B cell (primary cell): ENCODE data around the gene HBB. TPM values are rescaled to one million over a fixed set of nuclear protein-coding genes. Genes with fewer than 3 reads are reported as not detected.

Experiments
- ATAC-seq: fragments of 200-7000 bp; cut with Tn5 transposase; one replicate; pipeline ENCODE4 v1.10.0; 2021; ENCODE audit warnings: low read depth, mild to moderate bottlenecking, moderate number of reproducible peaks, moderate library complexity
- CTCF ChIA-PET: fragments of 350-600 bp; sonication (Branson Sonifier 250); formaldehyde crosslinking; loops from one replicate; lab custom pipeline; 2021; ENCODE audit warnings: antibody characterized with exemption, inconsistent platforms; lab: Charles Lee
- POLR2A ChIA-PET: fragments of 350-600 bp; sonication (Branson Sonifier 250); formaldehyde crosslinking; loops from one replicate; lab custom pipeline; 2021; ENCODE audit warnings: antibody characterized with exemption; lab: Charles Lee
- DNase-seq: peaks from one replicate; pipeline ENCODE4 v3.0.0; 2013
- H2AFZ ChIP-seq: 2 replicates; pipeline ENCODE4 v1.6.1; 2012; ENCODE audit warnings: mild to moderate bottlenecking, low read depth, low read length; ENCODE audit not compliant: insufficient read depth, poor library complexity, severe bottlenecking
- H3K27ac ChIP-seq, 2 donors: 1 replicate in 1 of 2; 2 replicates in 1 of 2; pipeline ENCODE4 v1.5.1; 2012 to 2013; ENCODE audit warnings: low read length in 2 of 2, mild to moderate bottlenecking in 2 of 2, moderate library complexity in 1 of 2
- H3K27me3 ChIP-seq, 4 experiments: fragments of 200-600 bp in 1 of 4; sonication (generic) in 1 of 4; replicated peaks in 1 of 4; 1 replicate in 2 of 4; 2 replicates in 2 of 4; pipeline versions ENCODE4 v1.6.1 to v1.7.0; 2013 to 2016; ENCODE audit warnings: low read length in 3 of 4, mild to moderate bottlenecking in 2 of 4, mixed read lengths in 1 of 4, moderate library complexity in 1 of 4; ENCODE audit not compliant: insufficient read depth in 4 of 4, control insufficient read depth in 3 of 4; ENCODE audit errors: control extremely low read depth in 1 of 4
- H3K36me3 ChIP-seq, 2 experiments: replicated peaks in 1 of 2; 1 replicate in 1 of 2; 2 replicates in 1 of 2; pipeline versions ENCODE4 v1.6.1 to v1.7.1; 2013; ENCODE audit warnings: low read length in 1 of 2; ENCODE audit not compliant: insufficient read depth in 2 of 2, control insufficient read depth in 1 of 2; ENCODE audit errors: control extremely low read depth in 1 of 2, extremely low read depth in 1 of 2
- H3K4me1 ChIP-seq, 2 donors: fragments of 200-600 bp in 1 of 2; sonication (generic) in 1 of 2; 1 replicate in 1 of 2; 2 replicates in 1 of 2; pipeline versions ENCODE4 v1.5.1 to v1.6.1; 2013 to 2017; ENCODE audit warnings: low read length in 2 of 2; ENCODE audit not compliant: control insufficient read depth in 2 of 2, insufficient read depth in 2 of 2
- H3K4me2 ChIP-seq: replicated peaks from 2 replicates; pipeline ENCODE3; 2012; ENCODE audit warnings: mild to moderate bottlenecking, low read depth, low read length; ENCODE audit not compliant: poor library complexity, severe bottlenecking
- H3K4me3 ChIP-seq, 5 experiments: fragments of 200-600 bp in 1 of 5; sonication (generic) in 1 of 5; 1 replicate in 3 of 5; 2 replicates in 2 of 5; pipeline versions ENCODE4 v1.5.1 to v1.7.0; 2011 to 2016; ENCODE audit warnings: low read length in 4 of 5, mild to moderate bottlenecking in 4 of 5, low read depth in 2 of 5, control low read depth in 1 of 5, moderate library complexity in 1 of 5; ENCODE audit not compliant: insufficient read depth in 1 of 5; ENCODE audit errors: control extremely low read depth in 1 of 5, extremely low read depth in 1 of 5
- H3K79me2 ChIP-seq: fragments of 200-600 bp; sonication (generic); one replicate; pipeline ENCODE4 v1.6.0; 2016; ENCODE audit warnings: low read length; ENCODE audit not compliant: control insufficient read depth, insufficient read depth
- H3K9ac ChIP-seq: fragments of 200-600 bp; sonication (generic); 2 replicates; pipeline ENCODE4 v1.6.1; 2017; ENCODE audit warnings: mild to moderate bottlenecking, low read length, moderate library complexity
- H3K9me3 ChIP-seq, 3 donors: one replicate each; pipeline versions ENCODE4 v1.6.1 to v1.7.1; 2013; ENCODE audit warnings: low read length in 2 of 3; ENCODE audit not compliant: control insufficient read depth in 2 of 3, insufficient read depth in 1 of 3; ENCODE audit errors: control extremely low read depth in 1 of 3
- H4K20me1 ChIP-seq: 2 replicates; pipeline ENCODE4 v1.6.0; 2012; ENCODE audit warnings: mild to moderate bottlenecking, low read length; ENCODE audit not compliant: insufficient read depth, control insufficient read depth, poor library complexity, severe bottlenecking
- H3K27ac Mint-ChIP-seq: one replicate; pipeline ENCODE4 v1.8.0; 2021; ENCODE audit warnings: mixed read lengths
- H3K27me3 Mint-ChIP-seq: one replicate; pipeline ENCODE4 v1.8.0; 2021; ENCODE audit warnings: mixed read lengths
- H3K4me1 Mint-ChIP-seq: one replicate; pipeline ENCODE4 v1.8.0; 2021; ENCODE audit warnings: mixed read lengths
- H3K4me3 Mint-ChIP-seq: one replicate; pipeline ENCODE4 v1.8.0; 2021; ENCODE audit warnings: mixed read lengths
- H3K9me3 Mint-ChIP-seq: one replicate; pipeline ENCODE4 v1.8.0; 2022; ENCODE audit warnings: mixed read lengths; ENCODE audit not compliant: insufficient read depth
- CTCF ChIP-seq: fragments of 200-600 bp; IDR thresholded peaks from one replicate; pipeline ENCODE4 v1.8.0; 2022; ENCODE audit warnings: antibody characterized with exemption, mild to moderate bottlenecking
- EZH2 ChIP-seq: IDR thresholded peaks from 2 replicates; pipeline ENCODE4 v1.6.1; 2012; ENCODE audit warnings: borderline replicate concordance, low read depth, mild to moderate bottlenecking, moderate library complexity, low read length; ENCODE audit not compliant: insufficient read depth, poor library complexity, severe bottlenecking
- WGBS: methylation state at CpG from one replicate; pipeline ENCODE4 v1.1.5; 2013; ENCODE audit warnings: missing lambda C conversion rate; ENCODE audit not compliant: insufficient coverage; 5-methylcytosine and 5-hydroxymethylcytosine counted together
- intact Hi-C: fragments of 100-400 bp; cut with micrococcal nuclease; formaldehyde crosslinking; loops from one replicate; pipeline ENCODE4 v1.10.0; 2022
- polyA plus RNA-seq: library from polyadenylated mRNA; depleted of rRNA; stranded (reverse); fragments of >200 nt; gene quantifications from 2 replicates; pipeline ENCODE4 v1.2.3, GENCODE V29; 2012
- total RNA-seq, 2 donors: library from RNA; stranded (reverse); fragments of 120-200 nt in 1 of 2; gene quantifications; 1 replicate in 1 of 2; 2 replicates in 1 of 2; pipeline versions ENCODE4 v1.2.3 to v1.2.4, GENCODE V29; 2013 to 2022

Gene HBB
- total and polyA plus RNA-seq, 2 donors (not counting 1 experiment from before 2014, with no cell fraction given): 69.7 to 385 TPM

GRCh38 chr11:5240056-5240455 lies 13.2 kb upstream of the HBB start:
- ATAC-seq: no peak
- DNase-seq: no peak
- Histone ChIP-seq H2AFZ (no peak overlapping the region), H3K4me3 (no peak overlapping the region), H3K4me1 (no peaks in the 10 kb centered on the region), H3K36me3 (no peaks in the 10 kb centered on the region), H3K79me2 (no peaks in the 10 kb centered on the region), H3K27me3 (no peaks in the 10 kb centered on the region), H4K20me1 (no peaks in the 10 kb centered on the region), H3K9me3 (no peaks in the 10 kb centered on the region), H3K4me2 (no peak overlapping the region), H3K9ac (no peak overlapping the region), H3K27ac (no peak overlapping the region)
- H3K4me1 Mint-ChIP-seq: no peaks in the 10 kb centered on the region
- TF ChIP-seq CTCF (no peak), EZH2 (no peak)
- POLR2A ChIA-PET: no interaction called here
- H3K4me3 Mint-ChIP-seq: no peak overlapping the region
- peaks cover 14% of the 10 kb centered on the region for H3K27me3 Mint-ChIP-seq
- 100% methylated on average over 1 of the region's 1 CpG for WGBS
- H3K9me3 Mint-ChIP-seq: no peaks in the 10 kb centered on the region
- intact Hi-C loops: no loop called here
- H3K27ac Mint-ChIP-seq: no peak overlapping the region
- CTCF ChIA-PET: no interaction called here

DNA sequence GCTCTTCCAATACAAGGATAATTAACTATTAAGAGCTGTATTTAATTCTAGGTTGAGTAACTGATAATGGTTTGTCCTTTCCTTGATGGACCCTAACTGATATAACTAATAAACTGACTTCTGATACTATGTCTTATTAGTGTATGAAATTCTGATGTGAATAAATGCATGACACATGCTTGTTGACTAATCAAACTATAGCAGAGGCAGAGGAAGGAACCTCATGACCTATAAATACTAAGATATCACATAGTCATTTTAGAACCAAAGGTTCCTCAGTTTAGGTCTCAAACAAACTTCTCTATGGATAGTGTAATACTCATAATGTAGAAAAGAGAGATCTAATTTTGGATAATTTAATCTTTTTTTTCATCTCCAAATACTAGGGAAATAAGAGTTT lies 12.2 kb upstream of the HBB start:
- Histone ChIP-seq H3K9me3 (no peaks in the 10 kb centered on the region), H3K79me2 (no peaks in the 10 kb centered on the region), H3K4me3 (no peak overlapping the region), H3K27ac (no peak overlapping the region), H3K36me3 (no peaks in the 10 kb centered on the region), H3K4me1 (no peaks in the 10 kb centered on the region), H4K20me1 (no peaks in the 10 kb centered on the region), H3K27me3 (no peaks in the 10 kb centered on the region), H2AFZ (no peak overlapping the region), H3K4me2 (no peak overlapping the region), H3K9ac (no peak overlapping the region)
- no peak for DNase-seq
- Mint-ChIP-seq H3K4me1 (peaks cover 6% of the 10 kb centered on the region), H3K27me3 (peaks cover 6% of the 10 kb centered on the region), H3K9me3 (no peaks in the 10 kb centered on the region), H3K4me3 (no peak overlapping the region), H3K27ac (no peak overlapping the region)
- no peak for ATAC-seq
- intact Hi-C loops: no loop called here
- CTCF ChIA-PET: no interaction called here
- POLR2A ChIA-PET: no interaction called here
- TF ChIP-seq CTCF (no peak), EZH2 (no peak)
